HG02885 (cell line): ENCODE measurements around the gene B4GALT5.
"Not testable (repeated sequence)": the region's sequence is repeated elsewhere in the genome, so short reads cannot be mapped to it uniquely, and the experiment has no call there.

ENCODE experiments used
- ATAC-seq: cut with Tn5 transposase; IDR thresholded peaks from one replicate; pipeline ENCODE4 v1.9.1; 2021; ENCODE audit warnings: mild to moderate bottlenecking; ENCODE audit not compliant: unreplicated experiment, poor library complexity

Gene B4GALT5

GRCh38 chr20:49682798-49683197, 30.9 kb downstream of the B4GALT5 start:
- no peak for ATAC-seq

- ATAC-seq: no peak
Measured at GRCh38 chr20:49682278-49682677, 31.4 kb downstream of the B4GALT5 start.

- ATAC-seq: no peak
Measured at GRCh38 chr20:49681850-49682216, 31.8 kb downstream of the B4GALT5 start.

- ATAC-seq: no peak
Measured at GRCh38 chr20:49680484-49680883, 33.2 kb downstream of the B4GALT5 start.

GRCh38 chr20:49679634-49680033, 34.0 kb downstream of the B4GALT5 start:
- no peak for ATAC-seq

- no peak for ATAC-seq
Measured at GRCh38 chr20:49677777-49678758, 35.6 kb downstream of the B4GALT5 start.

- peak; percentile 54 for ATAC-seq
Measured at GRCh38 chr20:49676581-49677291, 36.9 kb downstream of the B4GALT5 start.

GRCh38 chr20:49675368-49676151, 38.1 kb downstream of the B4GALT5 start:
- peak; percentile 53 for ATAC-seq

GRCh38 chr20:49674383-49675352, 39.0 kb downstream of the B4GALT5 start:
- ATAC-seq: no peak

- ATAC-seq: no peak
Measured at GRCh38 chr20:49672096-49672664, 41.5 kb downstream of the B4GALT5 start.

- ATAC-seq: no peak
Measured at GRCh38 chr20:49671433-49671832, 42.2 kb downstream of the B4GALT5 start.

- peak; percentile 60 for ATAC-seq
Measured at GRCh38 chr20:49669601-49670189, 44.0 kb downstream of the B4GALT5 start.

- ATAC-seq: not testable (repeated sequence)
Measured at GRCh38 chr20:49668878-49669195, 44.8 kb downstream of the B4GALT5 start.

GRCh38 chr20:49668181-49668877, 45.3 kb downstream of the B4GALT5 start:
- peak; percentile 81 for ATAC-seq

GRCh38 chr20:49666911-49667310, 46.8 kb downstream of the B4GALT5 start:
- no peak for ATAC-seq

GRCh38 chr20:49665796-49666195, 47.9 kb downstream of the B4GALT5 start:
- no peak for ATAC-seq

GRCh38 chr20:49664612-49665313, 48.9 kb downstream of the B4GALT5 start:
- no peak for ATAC-seq

- ATAC-seq: no peak
Measured at GRCh38 chr20:49663112-49663511, 50.6 kb downstream of the B4GALT5 start.
